Measurements from ENCODE around the gene CCDC27.
"Not testable (repeated sequence)": the region's sequence is repeated elsewhere in the genome, so short reads cannot be mapped to it uniquely, and the experiment has no call there.

CCDC27 gene

DNA sequence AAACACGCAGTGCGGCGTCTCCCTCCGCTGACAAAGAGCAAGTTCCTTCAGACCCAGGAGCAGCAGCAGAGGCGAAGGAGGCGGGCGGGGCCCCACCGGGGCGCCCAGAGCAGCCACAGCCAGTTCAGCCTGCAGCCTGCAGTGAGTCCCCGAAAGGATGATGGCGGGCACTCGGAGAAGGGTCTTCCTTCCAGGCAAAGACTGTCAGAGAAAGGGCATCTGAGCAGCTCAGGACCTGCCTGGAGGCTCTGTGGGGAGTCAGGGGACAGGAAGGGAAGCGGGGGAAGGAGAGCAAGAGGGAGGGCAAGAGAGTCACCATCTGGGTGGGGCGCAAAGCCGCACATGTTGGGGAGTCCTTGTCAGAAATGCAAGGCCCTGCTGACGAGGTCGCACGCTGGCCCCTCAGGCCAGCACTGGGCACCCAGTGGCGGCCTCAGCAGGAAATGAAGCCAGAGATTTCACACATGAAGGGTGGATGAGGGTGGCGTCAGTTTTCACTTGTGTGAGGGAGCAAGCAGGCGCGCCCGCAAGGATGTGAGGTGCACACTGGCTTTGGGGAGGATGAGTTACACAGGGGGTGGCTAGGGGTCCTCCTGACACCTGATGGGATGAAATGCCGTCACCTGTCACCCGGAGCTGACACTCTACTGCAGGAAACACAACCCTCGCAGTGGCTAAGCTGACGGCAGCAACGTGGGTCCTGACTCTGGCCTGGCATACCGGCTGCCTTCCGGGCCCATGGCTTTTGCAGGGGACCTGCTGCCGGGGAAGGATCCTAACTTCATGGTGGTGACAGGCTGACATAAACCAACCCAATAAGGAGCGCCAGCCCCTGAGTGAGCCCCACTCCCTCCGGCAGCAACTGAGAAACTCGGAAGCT, 37.4 kb downstream of the CCDC27 start:
- Histone ChIP-seq H3K4me1 (ENCODE audit: control insufficient read depth, insufficient read depth, low read length) (peaks cover 30% of the 10 kb centered on the region), H3K27me3 (ENCODE audit: control insufficient read depth, insufficient read depth, low read length) (no peaks in the 10 kb centered on the region), H3K9me3 (ENCODE audit: control insufficient read depth, insufficient read depth, low read depth, low read length) (no peaks in the 10 kb centered on the region), H3K9ac (ENCODE audit: low read length) (no peak overlapping the region), H3K36me3 (ENCODE audit: control insufficient read depth, insufficient read depth, low read length) (peaks cover 57% of the 10 kb centered on the region), H3K4me3 (ENCODE audit: low read depth, low read length) (no peak overlapping the region), H3K27ac (ENCODE audit: low read depth, low read length) (0 out of 2 replicates have a peak overlapping the region, but pooled peaks have one; percentile 42)

- Histone ChIP-seq H3K9ac (ENCODE audit: low read length) (no peak overlapping the region), H3K27ac (ENCODE audit: low read depth, low read length) (0 out of 2 replicates have a peak overlapping the region, but pooled peaks have one; percentile 11), H3K4me3 (ENCODE audit: low read depth, low read length) (no peak overlapping the region), H3K36me3 (ENCODE audit: control insufficient read depth, insufficient read depth, low read length) (peaks cover 50% of the 10 kb centered on the region), H3K9me3 (ENCODE audit: control insufficient read depth, insufficient read depth, low read depth, low read length) (no peaks in the 10 kb centered on the region), H3K27me3 (ENCODE audit: control insufficient read depth, insufficient read depth, low read length) (no peaks in the 10 kb centered on the region), H3K4me1 (ENCODE audit: control insufficient read depth, insufficient read depth, low read length) (peaks cover 30% of the 10 kb centered on the region)
Measured at GRCh38 chr1:3790500-3790923, 38.3 kb downstream of the CCDC27 start.

GRCh38 chr1:3790952-3791351, 38.7 kb downstream of the CCDC27 start:
- Histone ChIP-seq H3K36me3 (ENCODE audit: control insufficient read depth, insufficient read depth, low read length) (peaks cover 46% of the 10 kb centered on the region), H3K9ac (ENCODE audit: low read length) (no peak overlapping the region), H3K9me3 (ENCODE audit: control insufficient read depth, insufficient read depth, low read depth, low read length) (no peaks in the 10 kb centered on the region), H3K4me3 (ENCODE audit: low read depth, low read length) (no peak overlapping the region), H3K27ac (ENCODE audit: low read depth, low read length) (0 out of 2 replicates have a peak overlapping the region, but pooled peaks have one; percentile 41), H3K27me3 (ENCODE audit: control insufficient read depth, insufficient read depth, low read length) (no peaks in the 10 kb centered on the region), H3K4me1 (ENCODE audit: control insufficient read depth, insufficient read depth, low read length) (peaks cover 30% of the 10 kb centered on the region)

DNA sequence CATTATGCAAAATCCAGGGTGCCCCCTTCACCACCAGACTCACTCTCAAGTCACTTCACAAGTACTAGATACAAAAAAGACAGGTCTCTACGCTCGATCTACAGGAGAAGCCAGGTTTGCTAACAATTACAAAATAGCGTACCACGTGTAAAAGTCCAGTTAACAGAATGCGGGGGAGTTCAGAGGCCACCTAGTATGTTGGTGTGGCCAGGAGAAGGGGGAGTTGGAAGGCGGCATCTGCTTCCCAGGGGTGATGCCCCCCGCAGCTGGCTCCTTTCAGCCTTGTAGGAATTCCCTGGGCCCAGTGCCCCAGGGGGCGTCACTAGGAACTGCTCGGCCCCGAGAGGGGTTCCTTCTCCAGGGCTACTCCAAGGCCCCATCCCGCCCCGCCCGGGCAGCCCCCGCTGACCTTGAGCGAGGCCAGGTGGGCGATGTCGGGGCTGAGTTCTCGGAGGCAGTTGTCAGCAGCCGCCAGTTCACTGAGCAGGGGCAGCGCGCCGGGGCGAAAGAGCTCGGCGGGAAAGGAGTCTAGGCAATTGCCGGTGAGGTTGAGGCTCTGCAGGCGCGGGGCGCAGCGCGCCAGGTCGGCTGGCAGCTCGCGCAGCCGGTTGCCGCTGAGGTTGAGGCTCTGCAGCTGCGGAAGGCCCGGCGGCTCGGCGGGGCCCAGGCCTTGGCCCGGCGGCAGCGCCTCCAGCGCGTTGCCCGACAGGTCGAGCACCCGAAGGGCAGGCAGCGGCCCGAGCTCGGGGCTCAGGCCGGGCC, 43.4 kb downstream of the CCDC27 start:
- Histone ChIP-seq H3K27me3 (ENCODE audit: control insufficient read depth, insufficient read depth, low read length) (no peaks in the 10 kb centered on the region), H3K4me3 (ENCODE audit: low read depth, low read length) (peak overlapping the region; percentile 89), H3K9me3 (ENCODE audit: control insufficient read depth, insufficient read depth, low read depth, low read length) (no peaks in the 10 kb centered on the region), H3K9ac (ENCODE audit: low read length) (peak overlapping the region; percentile 87), H3K4me1 (ENCODE audit: control insufficient read depth, insufficient read depth, low read length) (peaks cover 26% of the 10 kb centered on the region), H3K36me3 (ENCODE audit: control insufficient read depth, insufficient read depth, low read length) (0 out of 2 replicates have a peak, but pooled peaks cover 9% of the 10 kb centered on the region), H3K27ac (ENCODE audit: low read depth, low read length) (peak overlapping the region; percentile 78; the same call in 1 of the 2 replicates)

DNA sequence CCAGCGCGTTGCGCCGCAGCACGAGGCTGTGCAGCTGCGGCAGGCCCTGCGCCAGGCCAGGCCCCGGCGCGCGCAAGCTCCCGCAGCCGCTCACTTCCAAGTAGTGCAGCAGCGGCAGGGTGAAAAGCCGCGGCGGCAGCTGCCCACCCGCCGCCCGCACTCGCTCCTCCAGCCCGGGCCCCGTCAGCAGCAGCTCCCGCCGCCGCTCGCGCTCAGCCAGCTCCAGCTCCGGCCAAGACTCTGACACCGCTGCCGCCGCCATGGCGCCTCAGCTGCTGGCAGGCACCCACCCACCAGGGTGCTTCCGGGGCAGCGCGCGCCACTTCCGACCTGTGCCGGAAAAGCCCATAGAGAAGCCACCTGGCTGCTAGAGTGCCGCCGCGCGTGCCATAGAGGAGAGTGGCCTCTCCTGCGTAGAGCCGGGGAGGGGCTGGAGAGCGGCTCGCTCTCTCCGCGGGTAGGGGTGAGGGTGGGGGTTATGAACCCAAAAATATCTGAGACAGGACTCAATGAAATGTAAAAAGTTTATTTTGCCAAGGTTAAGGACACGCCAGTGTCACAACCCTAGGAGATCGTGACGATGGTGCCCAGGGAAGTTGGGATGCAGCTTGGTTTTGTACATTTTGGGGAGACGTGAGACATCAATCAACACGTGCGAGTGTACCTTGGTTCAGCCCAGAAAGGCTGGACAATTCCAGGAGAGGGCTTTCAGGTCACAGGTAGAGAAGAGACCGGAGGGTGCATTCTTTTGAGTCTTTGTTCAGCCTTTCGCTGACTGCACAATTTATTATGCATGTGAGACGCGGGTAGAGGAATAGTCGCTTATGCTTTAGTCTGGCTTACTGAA, 44.2 kb downstream of the CCDC27 start, which contains the start of gene LRRC47:
TSS of gene LRRC47 (minus strand) at position 284 of the 847 bp plus-strand sequence. CDS start at position 262, 22 bp downstream.
- Histone ChIP-seq H3K4me3 (ENCODE audit: low read depth, low read length) (peak within 1 kb of the TSS; percentile 89), H3K36me3 (ENCODE audit: control insufficient read depth, insufficient read depth, low read length) (0 out of 2 replicates have a peak, but pooled peaks cover 5% of the 10 kb centered on the region), H3K4me1 (ENCODE audit: control insufficient read depth, insufficient read depth, low read length) (peaks cover 20% of the 10 kb centered on the region), H3K27ac (ENCODE audit: low read depth, low read length) (peak within 1 kb of the TSS; percentile 78), H3K9me3 (ENCODE audit: control insufficient read depth, insufficient read depth, low read depth, low read length) (no peaks in the 10 kb centered on the region; the same call in 1 of the 2 replicates), H3K9ac (ENCODE audit: low read length) (peak within 1 kb of the TSS; percentile 87), H3K27me3 (ENCODE audit: control insufficient read depth, insufficient read depth, low read length) (no peaks in the 10 kb centered on the region)

DNA sequence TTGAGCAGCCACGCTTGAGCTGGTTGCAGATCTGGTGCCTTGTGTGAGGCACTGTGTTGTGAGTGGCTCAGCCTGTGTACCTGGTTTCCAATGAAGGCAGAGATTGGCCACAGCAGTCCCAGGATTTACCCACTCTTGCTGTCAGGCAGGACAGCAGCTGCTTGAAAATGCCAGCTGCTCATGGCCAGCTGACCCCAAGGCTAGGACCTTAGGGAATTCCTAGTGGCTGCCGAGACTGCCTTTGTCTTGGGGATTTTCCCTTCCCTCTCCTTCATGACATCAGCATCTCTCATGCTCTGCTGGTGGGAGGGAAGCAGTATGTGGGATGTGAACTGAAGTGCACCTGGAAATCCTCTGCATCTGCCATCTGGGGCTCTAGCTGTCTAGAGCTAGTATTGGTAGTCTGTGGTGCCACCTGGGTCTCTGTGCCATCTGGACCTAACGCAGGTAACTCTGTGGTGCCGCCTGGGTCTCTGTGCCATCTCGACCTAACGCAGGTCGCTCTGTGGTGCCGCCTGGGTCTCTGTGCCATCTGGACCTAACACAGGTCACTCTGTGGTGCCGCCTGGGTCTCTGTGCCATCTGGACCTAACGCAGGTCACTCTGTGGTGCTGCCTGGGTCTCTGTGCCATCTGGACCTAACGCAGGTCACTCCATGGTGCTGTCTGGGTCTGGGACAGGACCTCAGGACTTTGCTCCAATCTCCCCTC, 47.9 kb downstream of the CCDC27 start:
- Histone ChIP-seq H3K9me3 (ENCODE audit: control insufficient read depth, insufficient read depth, low read depth, low read length) (no peaks in the 10 kb centered on the region; the same call in 1 of the 2 replicates), H3K4me1 (ENCODE audit: control insufficient read depth, insufficient read depth, low read length) (peaks cover 7% of the 10 kb centered on the region), H3K27ac (ENCODE audit: low read depth, low read length) (no peak overlapping the region), H3K4me3 (ENCODE audit: low read depth, low read length) (no peak overlapping the region), H3K27me3 (ENCODE audit: control insufficient read depth, insufficient read depth, low read length) (no peaks in the 10 kb centered on the region), H3K36me3 (ENCODE audit: control insufficient read depth, insufficient read depth, low read length) (no peaks in the 10 kb centered on the region), H3K9ac (ENCODE audit: low read length) (no peak overlapping the region)

DNA sequence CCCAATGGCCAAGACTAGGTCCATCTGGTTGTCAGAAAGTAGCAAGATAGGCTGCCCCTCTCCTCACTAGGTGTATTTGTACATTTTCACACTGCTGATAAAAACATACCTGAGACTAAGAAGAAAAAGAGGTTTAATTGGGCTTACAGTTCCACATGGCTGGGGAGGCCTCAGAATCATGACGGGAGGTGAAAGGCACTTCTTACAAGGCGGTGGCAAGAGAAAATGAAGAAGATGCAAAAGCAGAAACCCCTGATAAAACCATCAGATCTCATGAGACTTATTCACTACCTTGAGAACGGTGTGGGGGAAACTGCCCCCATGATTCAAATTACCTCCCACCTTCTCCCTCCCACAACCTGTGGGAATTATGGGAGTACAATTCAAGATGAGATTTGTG, 48.5 kb downstream of the CCDC27 start:
- not testable (repeated sequence) for H3K4me3 ChIP-seq (ENCODE audit: low read depth, low read length); H3K27ac ChIP-seq (ENCODE audit: low read depth, low read length); H3K4me1 ChIP-seq (ENCODE audit: control insufficient read depth, insufficient read depth, low read length); H3K27me3 ChIP-seq (ENCODE audit: control insufficient read depth, insufficient read depth, low read length); H3K9ac ChIP-seq (ENCODE audit: low read length); H3K36me3 ChIP-seq (ENCODE audit: control insufficient read depth, insufficient read depth, low read length); H3K9me3 ChIP-seq (ENCODE audit: control insufficient read depth, insufficient read depth, low read depth, low read length)

DNA sequence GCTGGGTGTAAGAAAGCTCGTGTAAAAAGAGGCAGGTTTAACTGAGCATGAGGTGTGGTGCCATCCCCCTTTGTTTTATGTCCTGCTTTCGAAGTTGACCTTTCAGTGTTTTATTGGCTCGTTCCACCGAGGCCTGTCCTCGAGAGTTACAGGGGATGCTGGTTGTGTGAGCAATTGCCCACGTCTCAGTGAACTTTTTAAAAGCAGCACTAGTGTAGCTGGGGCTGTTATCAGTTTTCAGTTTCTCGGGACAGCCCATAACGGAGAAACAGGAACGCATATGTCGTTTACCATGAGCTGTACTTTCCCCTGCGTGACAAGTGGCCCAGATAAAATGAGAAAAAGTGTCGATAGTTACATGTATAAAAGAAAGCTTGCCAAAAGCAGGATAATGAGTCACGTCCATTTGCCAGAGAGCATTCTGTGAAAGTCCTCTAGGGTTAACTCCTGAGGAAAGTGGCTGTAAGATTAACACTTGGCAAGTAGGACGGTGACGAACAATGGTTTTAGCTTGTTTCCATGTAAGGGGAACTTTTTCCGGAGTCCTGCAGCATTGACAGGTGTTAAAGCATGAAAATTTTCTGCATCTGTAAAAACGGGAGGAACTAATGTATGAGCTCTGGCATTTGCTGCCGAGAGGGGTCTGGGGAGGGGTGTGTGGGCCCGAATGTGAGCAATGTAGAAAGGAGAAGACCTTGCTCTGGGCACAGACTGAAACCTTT, 51.8 kb downstream of the CCDC27 start:
- peaks cover 23% of the 10 kb centered on the region for H3K9me3 ChIP-seq (ENCODE audit: control insufficient read depth, insufficient read depth, low read depth, low read length)
- no peak overlapping the region for H3K9ac ChIP-seq (ENCODE audit: low read length)
- no peak overlapping the region for H3K27ac ChIP-seq (ENCODE audit: low read depth, low read length)
- no peaks in the 10 kb centered on the region for H3K36me3 ChIP-seq (ENCODE audit: control insufficient read depth, insufficient read depth, low read length)
- no peaks in the 10 kb centered on the region for H3K27me3 ChIP-seq (ENCODE audit: control insufficient read depth, insufficient read depth, low read length)
- H3K4me1 ChIP-seq (ENCODE audit: control insufficient read depth, insufficient read depth, low read length): no peaks in the 10 kb centered on the region
- H3K4me3 ChIP-seq (ENCODE audit: low read depth, low read length): no peak overlapping the region

DNA sequence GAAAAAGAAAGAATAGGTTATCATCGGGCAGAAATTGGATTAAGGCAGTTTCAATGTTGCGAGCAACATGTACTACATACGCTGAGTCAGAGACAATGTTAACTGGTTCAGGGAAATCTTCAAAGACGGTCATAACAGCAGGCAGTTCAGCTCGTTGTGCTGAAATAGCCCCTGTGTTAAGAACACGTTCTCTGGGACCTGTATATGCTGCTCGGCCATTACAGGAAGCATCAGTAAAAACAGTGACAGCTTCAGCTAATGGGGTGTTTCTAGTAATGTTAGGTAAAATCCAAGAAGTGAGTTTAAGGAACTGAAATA, 52.3 kb downstream of the CCDC27 start:
- not testable (repeated sequence) for H3K4me3 ChIP-seq (ENCODE audit: low read depth, low read length); H3K27me3 ChIP-seq (ENCODE audit: control insufficient read depth, insufficient read depth, low read length); H3K36me3 ChIP-seq (ENCODE audit: control insufficient read depth, insufficient read depth, low read length); H3K27ac ChIP-seq (ENCODE audit: low read depth, low read length); H3K9ac ChIP-seq (ENCODE audit: low read length); H3K4me1 ChIP-seq (ENCODE audit: control insufficient read depth, insufficient read depth, low read length)
- peaks cover 24% of the 10 kb centered on the region for H3K9me3 ChIP-seq (ENCODE audit: control insufficient read depth, insufficient read depth, low read depth, low read length)
